ENCODE results near the gene PUM1.

Gene PUM1

DNA sequence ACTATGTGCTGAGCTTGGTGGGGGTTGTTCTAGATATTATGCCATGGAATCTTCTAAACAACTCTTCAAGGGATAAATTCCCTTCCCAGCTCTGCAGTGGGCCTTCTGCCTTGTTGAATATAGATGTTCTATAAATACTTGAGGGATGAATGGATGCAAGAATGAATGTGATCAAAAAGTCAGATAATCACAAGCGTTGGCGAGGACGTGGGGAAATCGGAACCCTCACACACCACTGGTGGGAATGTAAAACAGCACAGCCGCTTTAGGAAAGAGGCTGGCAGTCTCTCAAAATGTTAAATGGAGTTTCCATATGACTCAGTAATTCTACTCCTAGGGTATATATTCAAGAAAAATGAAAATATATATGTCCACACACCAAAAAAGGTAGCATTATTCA, 176.0 kb downstream of the PUM1 start:
- DNase-seq (ENCODE audit: low spot score): no peak

- no peak for DNase-seq (ENCODE audit: low spot score)
These were observed 176.5 kb downstream of the PUM1 start for GRCh38 chr1:30888975-30889374.

GRCh38 chr1:30888391-30888790, 177.1 kb downstream of the PUM1 start:
- no peak for DNase-seq (ENCODE audit: low spot score)

DNA sequence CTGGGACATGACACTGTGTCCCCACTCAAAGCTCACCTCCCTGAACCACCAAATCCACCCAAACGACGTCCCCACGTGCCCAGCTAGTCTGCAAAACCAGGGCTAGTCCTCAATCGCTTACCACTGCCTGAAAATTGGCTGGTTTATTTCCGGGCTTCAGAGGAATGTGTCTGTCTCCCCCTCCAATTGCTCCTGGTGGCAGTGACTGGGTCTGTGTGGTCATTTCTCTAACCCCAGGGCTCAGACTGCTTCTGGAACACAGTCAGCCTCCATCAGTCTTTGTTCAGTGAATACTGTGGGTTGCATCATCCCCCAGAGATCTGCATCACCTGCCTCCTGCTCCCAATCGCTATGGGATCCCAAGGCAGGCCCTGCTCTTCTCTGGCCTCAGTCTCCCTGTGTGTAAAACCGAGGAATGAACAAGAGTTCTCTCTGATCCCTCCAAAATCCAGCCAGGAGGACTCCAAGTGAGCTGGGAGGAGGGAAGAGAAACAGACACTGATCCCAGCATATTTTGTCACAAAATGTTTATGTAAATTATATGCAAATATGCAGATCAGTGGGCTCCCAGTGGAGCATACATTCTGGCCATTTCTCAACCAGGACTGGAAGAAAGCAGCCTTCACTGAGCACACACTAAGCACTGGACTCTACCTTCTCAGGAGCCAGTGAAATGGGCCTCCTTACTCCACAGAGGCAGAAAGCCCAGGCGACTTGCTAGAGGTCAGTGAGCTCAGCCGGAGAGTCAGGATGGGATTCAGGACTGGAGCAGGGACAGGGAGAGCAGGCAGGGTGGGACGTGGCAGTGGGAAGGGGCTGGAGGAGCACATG, 177.8 kb downstream of the PUM1 start:
- no peak for DNase-seq (ENCODE audit: low spot score)

DNA sequence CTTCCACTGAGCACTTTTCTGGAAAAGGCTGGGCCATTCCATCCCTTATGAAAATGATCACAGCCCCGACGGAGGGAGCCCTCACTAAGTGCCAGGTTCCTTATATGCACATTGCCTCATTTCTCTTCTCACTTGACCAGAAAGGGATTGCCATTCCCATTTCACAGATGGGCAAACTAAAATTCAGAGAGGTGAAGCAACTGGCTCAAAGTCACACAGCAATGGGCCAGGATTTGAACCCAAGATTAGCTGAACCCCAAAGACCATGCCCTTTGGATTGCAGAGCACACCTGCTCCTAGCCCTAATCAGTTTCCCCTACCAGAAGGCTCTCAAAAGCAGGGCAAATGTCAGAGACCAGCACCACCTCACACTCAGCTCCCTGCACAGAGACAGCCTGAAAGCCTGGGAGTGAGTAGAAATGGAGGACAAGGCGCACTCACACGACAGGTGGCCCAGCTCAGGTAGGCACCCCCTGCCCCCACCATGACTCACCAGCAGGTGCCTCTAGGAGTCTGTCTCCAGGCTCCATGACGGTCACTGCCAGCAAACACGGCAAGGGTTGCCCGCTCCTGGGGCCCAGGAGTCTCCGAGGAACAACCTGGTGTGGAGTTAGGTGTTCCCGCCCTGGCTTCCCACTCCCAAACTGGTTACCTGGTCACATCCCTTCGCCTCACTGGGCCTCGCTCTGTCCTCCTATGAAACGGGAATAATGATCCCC, 178.6 kb downstream of the PUM1 start:
- DNase-seq (ENCODE audit: low spot score): no peak

DNA sequence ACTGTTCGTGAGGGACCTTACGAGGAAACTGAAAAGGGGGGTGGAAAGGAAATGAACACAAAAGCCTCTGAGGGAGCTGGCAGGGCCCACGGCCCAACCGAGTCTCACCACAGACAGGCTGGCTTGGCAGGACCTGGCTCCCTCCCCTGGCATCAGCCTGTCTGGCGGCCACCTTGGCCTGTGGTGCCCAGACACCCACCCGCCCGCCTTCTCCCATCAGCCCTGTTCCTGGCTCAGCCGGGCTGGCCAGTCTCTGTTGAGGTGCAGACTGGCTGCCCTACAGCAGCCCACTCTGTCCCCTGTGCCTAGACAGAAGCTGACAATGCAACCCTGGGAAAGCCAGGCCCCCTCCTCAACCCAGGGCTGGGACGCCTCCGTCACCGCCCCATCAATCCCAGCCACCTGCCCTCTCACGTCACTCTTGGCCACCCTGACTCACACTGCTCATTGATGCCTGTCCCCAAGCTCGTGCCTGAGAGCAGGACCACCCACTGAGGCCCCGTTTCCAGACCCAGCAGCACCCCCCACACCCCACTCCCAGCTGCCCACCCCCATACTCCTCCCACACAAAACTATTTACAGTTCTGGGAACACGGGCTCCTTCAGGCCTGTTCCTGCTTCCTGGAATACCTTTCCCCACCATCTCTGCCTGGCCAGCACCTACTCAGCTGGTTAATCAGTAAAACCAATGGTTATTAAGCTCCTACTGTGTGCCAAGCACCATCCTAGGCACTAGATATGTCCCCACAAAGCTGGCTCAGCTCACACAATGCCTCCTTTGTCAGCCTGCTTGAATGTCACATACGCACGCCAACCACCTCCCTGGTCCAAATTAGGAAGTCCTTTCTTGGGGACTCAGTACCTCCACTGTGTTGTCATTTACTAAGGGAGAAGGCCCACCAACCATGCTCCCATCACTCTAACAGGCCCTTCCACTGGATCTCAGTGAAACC, 179.7 kb downstream of the PUM1 start:
- DNase-seq (ENCODE audit: low spot score): no peak

DNA sequence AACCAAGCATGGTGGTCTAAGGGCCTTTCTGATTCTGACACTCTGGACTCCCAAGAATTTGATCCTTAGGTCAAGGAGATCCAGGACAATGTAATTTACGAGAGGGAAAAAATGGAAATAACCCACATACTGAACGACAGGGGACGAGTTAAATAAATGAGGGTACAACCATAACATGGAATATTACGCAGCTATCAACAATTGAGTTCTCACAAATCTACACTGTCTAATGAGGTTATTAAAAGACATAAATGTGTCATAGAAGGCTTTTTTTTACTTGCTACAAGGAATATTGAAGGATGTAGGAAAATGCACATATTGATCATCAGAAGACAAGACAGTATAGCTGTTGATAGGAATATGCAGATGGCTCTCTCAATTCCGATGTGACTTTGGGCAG, 180.8 kb downstream of the PUM1 start:
- no peak for DNase-seq (ENCODE audit: low spot score)

DNA sequence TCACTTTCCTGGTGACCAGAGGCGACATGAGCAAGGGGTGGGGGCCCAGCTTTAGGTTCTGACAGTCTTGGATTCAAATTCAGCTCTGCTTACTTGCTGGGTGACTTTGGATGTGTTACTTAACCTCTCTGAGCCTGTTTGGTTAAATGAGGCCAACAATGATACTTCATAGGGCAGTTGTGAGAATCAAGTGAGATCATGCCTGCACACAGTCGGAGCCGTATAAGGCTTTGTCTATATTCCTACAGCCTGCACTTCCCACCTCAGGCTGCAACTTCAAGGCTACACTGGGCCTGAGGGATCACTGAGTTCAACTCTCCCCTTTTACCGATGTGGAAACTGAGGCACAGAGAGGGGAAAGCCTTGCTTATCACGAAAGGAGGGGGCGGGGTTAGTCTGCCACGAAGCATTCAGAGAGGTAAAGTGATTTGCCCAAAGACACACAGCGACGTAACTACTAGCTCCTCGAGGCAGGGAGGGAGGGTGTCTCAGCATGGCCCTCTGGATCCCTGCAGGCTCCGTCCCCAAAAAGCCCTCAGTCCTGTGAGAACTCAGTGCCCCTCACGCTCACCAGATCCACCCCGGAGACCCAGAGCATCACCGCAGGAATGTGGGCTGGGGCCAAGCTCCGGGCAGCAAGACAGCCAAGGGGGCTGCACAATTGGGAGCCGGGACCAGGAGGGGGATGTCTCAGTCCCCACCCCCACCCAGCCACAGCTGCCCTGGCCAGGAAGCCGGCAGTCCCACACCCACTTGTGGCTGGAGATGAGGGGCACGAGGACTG, 181.9 kb downstream of the PUM1 start:
- DNase-seq (ENCODE audit: low spot score): no peak

GRCh38 chr1:30882678-30883388, 182.7 kb downstream of the PUM1 start:
- no peak for DNase-seq (ENCODE audit: low spot score)

All from pons (tissue), 1 donor.